SU-DHL-6 (cell line): ENCODE results near the gene HAO2.

Experiments used
- EZH2phosphoT487 ChIP-seq: fragments of 200-600 bp; sonication (generic), shearing (Covaris generic); conservative IDR thresholded peaks from 2 replicates; pipeline ENCODE4 v1.6.1; 2018; ENCODE audit warnings: mild to moderate bottlenecking, antibody characterized with exemption, low read length, moderate library complexity, mixed read lengths
- TF ChIP-seq, protein P1 (sequence below): fragments of 200-600 bp; sonication (generic); IDR thresholded peaks from one replicate; pipeline ENCODE4 v1.5.1; 2017; ENCODE audit warnings: antibody characterized with exemption, mild to moderate bottlenecking, low read length, moderate library complexity; ENCODE audit not compliant: insufficient read depth, poor library complexity, severe bottlenecking

DNA sequence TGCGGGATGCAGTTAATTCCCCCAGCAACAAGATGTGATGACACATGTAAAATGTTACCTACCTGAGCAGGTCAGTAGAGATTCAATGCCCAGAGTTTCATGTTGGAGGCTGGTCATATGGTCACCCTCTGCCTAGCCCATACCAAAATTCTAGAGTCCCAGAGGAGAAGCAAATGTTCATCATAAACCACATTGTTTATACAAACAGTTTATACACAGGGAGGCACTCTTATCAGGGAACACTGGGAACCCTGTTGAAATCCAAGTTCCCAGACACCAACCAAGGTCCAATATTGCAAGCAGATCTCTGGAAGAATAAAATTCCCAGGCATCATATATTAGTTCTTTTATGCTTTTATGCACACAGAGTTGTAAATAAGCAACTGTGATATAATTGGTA is 10.5 kb downstream of the HAO2 start:
- TF ChIP-seq, protein P1, sequence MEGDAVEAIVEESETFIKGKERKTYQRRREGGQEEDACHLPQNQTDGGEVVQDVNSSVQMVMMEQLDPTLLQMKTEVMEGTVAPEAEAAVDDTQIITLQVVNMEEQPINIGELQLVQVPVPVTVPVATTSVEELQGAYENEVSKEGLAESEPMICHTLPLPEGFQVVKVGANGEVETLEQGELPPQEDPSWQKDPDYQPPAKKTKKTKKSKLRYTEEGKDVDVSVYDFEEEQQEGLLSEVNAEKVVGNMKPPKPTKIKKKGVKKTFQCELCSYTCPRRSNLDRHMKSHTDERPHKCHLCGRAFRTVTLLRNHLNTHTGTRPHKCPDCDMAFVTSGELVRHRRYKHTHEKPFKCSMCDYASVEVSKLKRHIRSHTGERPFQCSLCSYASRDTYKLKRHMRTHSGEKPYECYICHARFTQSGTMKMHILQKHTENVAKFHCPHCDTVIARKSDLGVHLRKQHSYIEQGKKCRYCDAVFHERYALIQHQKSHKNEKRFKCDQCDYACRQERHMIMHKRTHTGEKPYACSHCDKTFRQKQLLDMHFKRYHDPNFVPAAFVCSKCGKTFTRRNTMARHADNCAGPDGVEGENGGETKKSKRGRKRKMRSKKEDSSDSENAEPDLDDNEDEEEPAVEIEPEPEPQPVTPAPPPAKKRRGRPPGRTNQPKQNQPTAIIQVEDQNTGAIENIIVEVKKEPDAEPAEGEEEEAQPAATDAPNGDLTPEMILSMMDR, result no peak
- no peak for TF ChIP-seq EZH2phosphoT487
